Measurements from ENCODE around the gene TXLNB. TPM values are rescaled to one million over a fixed set of nuclear protein-coding genes. Genes with fewer than 3 reads are reported as not detected.

The TXLNB gene
- total RNA-seq, 1 experiment from 2014 or later: not detected

- no peak overlapping the region for H3K4me3 ChIP-seq (ENCODE audit: low read depth in 2 of 2, low read length in 2 of 2)
- H3K4me1 ChIP-seq (ENCODE audit: control insufficient read depth, insufficient read depth, low read length): no peaks in the 10 kb centered on the region
- intact Hi-C loops (cut with micrococcal nuclease; ENCODE audit: unreplicated experiment) (no loop called here), in situ Hi-C loops (cut with HindIII; ENCODE audit: low pct_unique_long_range_greater_than_20kb, low sequenced_read_pairs) (no loop called here)
- CTCF ChIA-PET: no interaction called here
- no TSS peak for BruUV-seq (replicated peaks)
- DNase-seq (ENCODE audit: low read depth, low spot score): no peak
- no peaks in the 10 kb centered on the region for H3K36me3 ChIP-seq (ENCODE audit: control insufficient read depth, insufficient read depth, low read length)
- H3K27ac ChIP-seq (ENCODE audit: low read length): no peak overlapping the region
- ATAC-seq: no peak
- no peaks in the 10 kb centered on the region for H3K27me3 ChIP-seq (ENCODE audit: control insufficient read depth, insufficient read depth, low read length)
- POLR2A ChIA-PET: no interaction called here
- TF ChIP-seq SIN3A (IDR thresholded peaks at IDR 0.05; ENCODE audit: borderline replicate concordance, insufficient read depth, low read depth, low read length): no peak
- no peak for TF ChIP-seq TCF7L2 (IDR thresholded peaks at IDR 0.05; ENCODE audit: low read depth, low read length)
- no peak for TF ChIP-seq REST (IDR thresholded peaks at IDR 0.05; ENCODE audit: insufficient read depth in 1 of 2, low read depth in 2 of 2, low read length in 1 of 2)
- no peak for TF ChIP-seq POLR2AphosphoS5 (IDR thresholded peaks at IDR 0.05; ENCODE audit: low read depth, low read length)
- TF ChIP-seq CTCF (IDR thresholded peaks at IDR 0.05): no peak
- no peaks in the 10 kb centered on the region for H3K9me3 ChIP-seq (ENCODE audit: control insufficient read depth, insufficient read depth, low read depth, low read length)
Measured at GRCh38 chr6:139290787-139291311, 949 bp downstream of the TXLNB start.

GRCh38 chr6:139289233-139289632, 2.6 kb downstream of the TXLNB start:
- Histone ChIP-seq H3K4me3 (ENCODE audit: low read depth in 2 of 2, low read length in 2 of 2) (no peak overlapping the region), H3K9me3 (ENCODE audit: control insufficient read depth, insufficient read depth, low read depth, low read length) (no peaks in the 10 kb centered on the region), H3K27me3 (ENCODE audit: control insufficient read depth, insufficient read depth, low read length) (no peaks in the 10 kb centered on the region), H3K27ac (ENCODE audit: low read length) (no peak overlapping the region), H3K36me3 (ENCODE audit: control insufficient read depth, insufficient read depth, low read length) (no peaks in the 10 kb centered on the region), H3K4me1 (ENCODE audit: control insufficient read depth, insufficient read depth, low read length) (no peaks in the 10 kb centered on the region)
- in situ Hi-C loops (cut with HindIII; ENCODE audit: low pct_unique_long_range_greater_than_20kb, low sequenced_read_pairs) (no loop called here), intact Hi-C loops (cut with micrococcal nuclease; ENCODE audit: unreplicated experiment) (no loop called here)
- POLR2A ChIA-PET: no interaction called here
- TF ChIP-seq SIN3A (IDR thresholded peaks at IDR 0.05; ENCODE audit: borderline replicate concordance, insufficient read depth, low read depth, low read length): no peak
- TF ChIP-seq TCF7L2 (IDR thresholded peaks at IDR 0.05; ENCODE audit: low read depth, low read length): no peak
- no peak for TF ChIP-seq POLR2AphosphoS5 (IDR thresholded peaks at IDR 0.05; ENCODE audit: low read depth, low read length)
- TF ChIP-seq CTCF (IDR thresholded peaks at IDR 0.05): no peak
- no peak for TF ChIP-seq REST (IDR thresholded peaks at IDR 0.05; ENCODE audit: insufficient read depth in 1 of 2, low read depth in 2 of 2, low read length in 1 of 2)
- BruUV-seq (replicated peaks): no TSS peak
- DNase-seq (ENCODE audit: low read depth, low spot score) (no peak), ATAC-seq (no peak)
- CTCF ChIA-PET: no interaction called here
